IMR-90 (cell line): Measurements from ENCODE around the gene ITGA5.

Experiments used
- BHLHE40 ChIP-seq: fragments of 150-350 bp; IDR thresholded peaks from 2 replicates; pipeline ENCODE4 v1.6.1; 2016; ENCODE audit warnings: mild to moderate bottlenecking, low read depth, low read length
- CEBPB ChIP-seq: IDR thresholded peaks from 2 replicates; pipeline ENCODE4 v1.6.1; 2012; ENCODE audit warnings: low read depth, low read length, improper control_type of control experiment
- CHD1 ChIP-seq: IDR thresholded peaks from 2 replicates; pipeline ENCODE4 v1.6.1; 2012; ENCODE audit warnings: low read depth, low read length, improper control_type of control experiment
- MXI1 ChIP-seq: IDR thresholded peaks from 2 replicates; pipeline ENCODE4 v1.6.1; 2012; ENCODE audit warnings: low read depth, mild to moderate bottlenecking, low read length, moderate library complexity, borderline replicate concordance
- POLR2A ChIP-seq: IDR thresholded peaks from 2 replicates; pipeline ENCODE4 v1.6.1; 2012; ENCODE audit warnings: mild to moderate bottlenecking, low read depth, low read length
- RAD21 ChIP-seq: IDR thresholded peaks from 2 replicates; pipeline ENCODE4 v1.6.1; 2012; ENCODE audit warnings: low read length, improper control_type of control experiment
- SMC3 ChIP-seq: fragments of 150-350 bp; IDR thresholded peaks from 2 replicates; pipeline ENCODE4 v1.6.1; 2016; ENCODE audit warnings: low read depth, mild to moderate bottlenecking, antibody characterized with exemption, low read length, moderate library complexity
- TF ChIP-seq, protein P1 (sequence below): fragments of 150-350 bp; IDR thresholded peaks from 2 replicates; pipeline ENCODE4 v1.6.1; 2016; ENCODE audit warnings: low read depth, mild to moderate bottlenecking, low read length, moderate library complexity, borderline replicate concordance
- TF ChIP-seq, protein P2 (sequence below): conservative IDR thresholded peaks from 2 replicates; pipeline ENCODE4 v1.5.1; 2012; ENCODE audit warnings: mild to moderate bottlenecking, low read depth, low read length, improper control_type of control experiment
- TF ChIP-seq, protein P3 (sequence below): fragments of 150-350 bp; IDR thresholded peaks from 2 replicates; pipeline ENCODE4 v1.6.1; 2017; ENCODE audit warnings: mild to moderate bottlenecking, antibody characterized with exemption, low read length, low read depth

DNA sequence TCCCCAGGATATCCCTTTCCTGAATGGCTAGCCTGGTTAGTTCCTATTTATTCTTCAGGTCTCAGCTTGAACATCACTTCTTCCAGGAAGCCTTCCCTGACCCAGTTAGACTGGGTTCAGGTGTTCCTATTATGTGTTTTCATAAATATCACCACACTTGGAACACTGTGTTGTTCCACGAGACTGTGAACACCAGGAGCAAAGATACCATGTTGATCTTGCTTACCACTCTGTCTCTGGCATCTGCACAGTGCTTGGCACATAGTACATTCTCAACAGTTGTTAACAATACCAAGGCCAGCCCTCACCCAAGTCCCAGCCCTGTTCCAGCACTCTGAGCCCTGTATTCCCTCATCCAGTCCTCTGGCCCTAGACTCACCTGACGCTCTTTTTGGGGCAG is 20.8 kb downstream of the ITGA5 start:
- TF ChIP-seq, protein P1, sequence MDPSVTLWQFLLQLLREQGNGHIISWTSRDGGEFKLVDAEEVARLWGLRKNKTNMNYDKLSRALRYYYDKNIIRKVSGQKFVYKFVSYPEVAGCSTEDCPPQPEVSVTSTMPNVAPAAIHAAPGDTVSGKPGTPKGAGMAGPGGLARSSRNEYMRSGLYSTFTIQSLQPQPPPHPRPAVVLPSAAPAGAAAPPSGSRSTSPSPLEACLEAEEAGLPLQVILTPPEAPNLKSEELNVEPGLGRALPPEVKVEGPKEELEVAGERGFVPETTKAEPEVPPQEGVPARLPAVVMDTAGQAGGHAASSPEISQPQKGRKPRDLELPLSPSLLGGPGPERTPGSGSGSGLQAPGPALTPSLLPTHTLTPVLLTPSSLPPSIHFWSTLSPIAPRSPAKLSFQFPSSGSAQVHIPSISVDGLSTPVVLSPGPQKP, result no peak
- TF ChIP-seq, protein P2, sequence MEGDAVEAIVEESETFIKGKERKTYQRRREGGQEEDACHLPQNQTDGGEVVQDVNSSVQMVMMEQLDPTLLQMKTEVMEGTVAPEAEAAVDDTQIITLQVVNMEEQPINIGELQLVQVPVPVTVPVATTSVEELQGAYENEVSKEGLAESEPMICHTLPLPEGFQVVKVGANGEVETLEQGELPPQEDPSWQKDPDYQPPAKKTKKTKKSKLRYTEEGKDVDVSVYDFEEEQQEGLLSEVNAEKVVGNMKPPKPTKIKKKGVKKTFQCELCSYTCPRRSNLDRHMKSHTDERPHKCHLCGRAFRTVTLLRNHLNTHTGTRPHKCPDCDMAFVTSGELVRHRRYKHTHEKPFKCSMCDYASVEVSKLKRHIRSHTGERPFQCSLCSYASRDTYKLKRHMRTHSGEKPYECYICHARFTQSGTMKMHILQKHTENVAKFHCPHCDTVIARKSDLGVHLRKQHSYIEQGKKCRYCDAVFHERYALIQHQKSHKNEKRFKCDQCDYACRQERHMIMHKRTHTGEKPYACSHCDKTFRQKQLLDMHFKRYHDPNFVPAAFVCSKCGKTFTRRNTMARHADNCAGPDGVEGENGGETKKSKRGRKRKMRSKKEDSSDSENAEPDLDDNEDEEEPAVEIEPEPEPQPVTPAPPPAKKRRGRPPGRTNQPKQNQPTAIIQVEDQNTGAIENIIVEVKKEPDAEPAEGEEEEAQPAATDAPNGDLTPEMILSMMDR, result no peak
- TF ChIP-seq BHLHE40, result no peak
- TF ChIP-seq MXI1, result no peak
- no peak for TF ChIP-seq POLR2A
- no peak for TF ChIP-seq CEBPB
- no peak for TF ChIP-seq SMC3
- TF ChIP-seq, protein P3, sequence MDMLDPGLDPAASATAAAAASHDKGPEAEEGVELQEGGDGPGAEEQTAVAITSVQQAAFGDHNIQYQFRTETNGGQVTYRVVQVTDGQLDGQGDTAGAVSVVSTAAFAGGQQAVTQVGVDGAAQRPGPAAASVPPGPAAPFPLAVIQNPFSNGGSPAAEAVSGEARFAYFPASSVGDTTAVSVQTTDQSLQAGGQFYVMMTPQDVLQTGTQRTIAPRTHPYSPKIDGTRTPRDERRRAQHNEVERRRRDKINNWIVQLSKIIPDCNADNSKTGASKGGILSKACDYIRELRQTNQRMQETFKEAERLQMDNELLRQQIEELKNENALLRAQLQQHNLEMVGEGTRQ, result no peak
- no peak for TF ChIP-seq CHD1
- TF ChIP-seq RAD21, result no peak
